HG02763 (cell line): Measurements from ENCODE around the gene GGA1.
"Not testable (repeated sequence)": the region's sequence is repeated elsewhere in the genome, so short reads cannot be mapped to it uniquely, and the experiment has no call there.

Experiments
- ATAC-seq: cut with Tn5 transposase; IDR thresholded peaks from one replicate; pipeline ENCODE4 v1.9.1; 2021; ENCODE audit warnings: mild to moderate bottlenecking, moderate library complexity; ENCODE audit not compliant: unreplicated experiment

The GGA1 gene

GRCh38 chr22:37640591-37641560 is 32.2 kb downstream of the GGA1 start:
- no peak for ATAC-seq

- ATAC-seq, result no peak
Observed at GRCh38 chr22:37641561-37641949, 32.9 kb downstream of the GGA1 start.

- ATAC-seq, result no peak
Observed at GRCh38 chr22:37643225-37643847, 34.7 kb downstream of the GGA1 start.

GRCh38 chr22:37647317-37647716 is 38.7 kb downstream of the GGA1 start:
- ATAC-seq, result no peak

GRCh38 chr22:37647928-37648327 is 39.3 kb downstream of the GGA1 start:
- no peak for ATAC-seq

- ATAC-seq, result no peak
Observed at GRCh38 chr22:37650463-37651136, 42.0 kb downstream of the GGA1 start.

- ATAC-seq, result no peak
Observed at GRCh38 chr22:37654563-37655251, 46.1 kb downstream of the GGA1 start.

- no peak for ATAC-seq
Observed at GRCh38 chr22:37655252-37655563, 46.6 kb downstream of the GGA1 start.

GRCh38 chr22:37656583-37656982 is 47.9 kb downstream of the GGA1 start:
- not testable (repeated sequence) for ATAC-seq

- no peak for ATAC-seq
Observed at GRCh38 chr22:37657590-37658132, 49.0 kb downstream of the GGA1 start.

- ATAC-seq, result peak; percentile 85
Observed at GRCh38 chr22:37658133-37659065, 49.8 kb downstream of the GGA1 start, which contains the start of gene PDXP. Gene PDXP, plus strand, starts transcription at chr22:37658723. Its CDS starts 60 bp downstream, at chr22:37658783.

- ATAC-seq, result peak; percentile 7
Observed at GRCh38 chr22:37659066-37659896, 50.6 kb downstream of the GGA1 start.

GRCh38 chr22:37659897-37660708 is 51.5 kb downstream of the GGA1 start:
- ATAC-seq, result no peak

- no peak for ATAC-seq
Observed at GRCh38 chr22:37660709-37661045, 52.0 kb downstream of the GGA1 start.

- no peak for ATAC-seq
Observed at GRCh38 chr22:37661160-37661924, 52.7 kb downstream of the GGA1 start.

GRCh38 chr22:37662039-37662438 is 53.4 kb downstream of the GGA1 start:
- no peak for ATAC-seq

GRCh38 chr22:37663521-37664140 is 55.0 kb downstream of the GGA1 start:
- no peak for ATAC-seq
